ENCODE measurements around the gene SVOPL. TPM values are rescaled to one million over a fixed set of nuclear protein-coding genes. Genes with fewer than 3 reads are reported as not detected.

The SVOPL gene
- total RNA-seq, 1 donor from 2014 or later = not detected

DNA sequence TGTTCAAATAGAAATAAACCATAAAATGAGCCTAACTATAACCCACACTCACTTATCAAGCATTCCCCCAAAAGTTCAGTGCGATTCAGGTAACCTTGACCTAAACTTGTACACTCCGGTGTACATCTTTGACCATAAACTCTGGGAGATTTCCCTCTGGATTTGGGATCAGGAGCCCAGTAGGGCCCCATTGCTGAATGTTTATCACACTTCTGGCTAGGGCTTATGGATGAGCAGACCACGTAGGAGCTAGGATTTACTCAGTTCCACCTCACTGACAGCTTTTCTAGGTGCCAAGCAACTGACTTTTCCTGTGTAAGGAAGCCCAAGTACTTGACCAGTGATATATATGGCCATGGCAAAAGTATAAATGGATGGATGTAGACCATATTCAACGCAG, 113.7 kb downstream of the SVOPL start:
- H3K4me1 Mint-ChIP-seq = no peaks in the 10 kb centered on the region
- no peak overlapping the region for H3K4me3 Mint-ChIP-seq
- H3K27ac Mint-ChIP-seq = no peak overlapping the region
- peaks cover 41% of the 10 kb centered on the region for H3K36me3 Mint-ChIP-seq (ENCODE audit: low read depth)
- TF ChIP-seq, protein P1, sequence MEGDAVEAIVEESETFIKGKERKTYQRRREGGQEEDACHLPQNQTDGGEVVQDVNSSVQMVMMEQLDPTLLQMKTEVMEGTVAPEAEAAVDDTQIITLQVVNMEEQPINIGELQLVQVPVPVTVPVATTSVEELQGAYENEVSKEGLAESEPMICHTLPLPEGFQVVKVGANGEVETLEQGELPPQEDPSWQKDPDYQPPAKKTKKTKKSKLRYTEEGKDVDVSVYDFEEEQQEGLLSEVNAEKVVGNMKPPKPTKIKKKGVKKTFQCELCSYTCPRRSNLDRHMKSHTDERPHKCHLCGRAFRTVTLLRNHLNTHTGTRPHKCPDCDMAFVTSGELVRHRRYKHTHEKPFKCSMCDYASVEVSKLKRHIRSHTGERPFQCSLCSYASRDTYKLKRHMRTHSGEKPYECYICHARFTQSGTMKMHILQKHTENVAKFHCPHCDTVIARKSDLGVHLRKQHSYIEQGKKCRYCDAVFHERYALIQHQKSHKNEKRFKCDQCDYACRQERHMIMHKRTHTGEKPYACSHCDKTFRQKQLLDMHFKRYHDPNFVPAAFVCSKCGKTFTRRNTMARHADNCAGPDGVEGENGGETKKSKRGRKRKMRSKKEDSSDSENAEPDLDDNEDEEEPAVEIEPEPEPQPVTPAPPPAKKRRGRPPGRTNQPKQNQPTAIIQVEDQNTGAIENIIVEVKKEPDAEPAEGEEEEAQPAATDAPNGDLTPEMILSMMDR (IDR thresholded peaks at IDR 0.05) = no peak
- ATAC-seq (ENCODE audit: low read depth) = no peak
- ChIA-PET POLR2A (no interaction called here), CTCF (no interaction called here)
- intact Hi-C loops (cut with micrococcal nuclease) = no loop called here
- no peaks in the 10 kb centered on the region for H3K9me3 Mint-ChIP-seq
- no peak for DNase-seq
- H3K27me3 Mint-ChIP-seq = no peaks in the 10 kb centered on the region

DNA sequence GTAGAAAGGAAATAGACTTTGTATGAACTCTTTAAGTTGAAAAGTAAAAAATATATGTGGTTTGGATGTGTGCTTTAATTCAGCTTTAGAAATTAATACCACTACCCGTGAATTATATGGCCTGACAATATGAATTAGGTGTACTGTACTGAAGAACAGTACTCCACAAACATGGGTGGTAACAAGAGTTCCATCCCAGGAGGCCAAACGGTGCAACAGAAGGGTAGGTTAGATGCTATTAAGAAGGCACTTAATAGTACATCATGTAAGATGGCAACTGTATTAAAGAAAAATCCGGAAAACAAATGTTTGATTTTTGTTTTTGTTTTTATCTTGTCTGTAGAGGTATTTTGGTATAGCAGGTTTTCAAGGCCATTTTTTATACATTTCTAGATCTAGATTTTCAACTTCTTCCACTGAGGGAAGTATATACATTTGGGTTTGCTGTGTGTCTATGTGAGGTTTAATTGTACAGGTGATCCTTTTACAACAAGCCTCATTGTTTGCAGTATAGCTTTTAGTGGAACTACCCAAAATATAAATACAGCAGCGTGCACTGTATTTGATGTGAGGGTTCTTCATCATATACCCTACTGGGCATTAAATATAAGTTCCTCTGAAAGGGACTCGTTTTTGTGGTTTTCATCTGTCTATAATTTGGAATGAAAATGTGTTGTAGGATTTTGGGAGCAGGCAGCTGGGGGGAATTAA, 115.7 kb downstream of the SVOPL start:
- no peak overlapping the region for H3K27ac Mint-ChIP-seq
- no peaks in the 10 kb centered on the region for H3K9me3 Mint-ChIP-seq
- intact Hi-C loops (cut with micrococcal nuclease) = no loop called here
- DNase-seq (no peak), ATAC-seq (ENCODE audit: low read depth) (no peak)
- no peaks in the 10 kb centered on the region for H3K4me1 Mint-ChIP-seq
- H3K4me3 Mint-ChIP-seq = no peak overlapping the region
- no peaks in the 10 kb centered on the region for H3K27me3 Mint-ChIP-seq
- TF ChIP-seq, protein P1 (IDR thresholded peaks at IDR 0.05) = no peak
- CTCF ChIA-PET = no interaction called here
- POLR2A ChIA-PET = no interaction called here
- peaks cover 57% of the 10 kb centered on the region for H3K36me3 Mint-ChIP-seq (ENCODE audit: low read depth)

DNA sequence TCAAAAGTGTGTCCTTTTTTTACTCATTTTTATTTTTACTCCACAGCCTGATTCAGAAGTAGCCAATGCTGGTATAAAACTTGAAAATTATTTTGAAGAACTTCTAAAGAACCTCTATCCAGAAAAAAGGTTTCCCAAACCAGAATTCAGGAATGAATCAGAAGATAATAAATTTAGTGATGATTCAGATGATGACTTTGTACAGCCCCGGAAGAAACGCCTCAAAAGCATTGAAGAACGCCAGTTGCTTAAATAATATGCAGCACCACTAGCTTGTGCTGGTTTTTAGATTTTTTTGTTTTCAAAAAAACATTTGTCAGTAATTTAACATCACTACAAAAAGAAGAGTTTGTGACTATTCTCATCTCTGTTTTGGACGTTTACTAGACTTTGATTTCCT, 116.5 kb downstream of the SVOPL start:
- peaks cover 65% of the 10 kb centered on the region for H3K36me3 Mint-ChIP-seq (ENCODE audit: low read depth)
- no peaks in the 10 kb centered on the region for H3K4me1 Mint-ChIP-seq
- H3K27ac Mint-ChIP-seq = no peak overlapping the region
- TF ChIP-seq, protein P1 (IDR thresholded peaks at IDR 0.05) = no peak
- POLR2A ChIA-PET = no interaction called here
- intact Hi-C loops (cut with micrococcal nuclease) = no loop called here
- DNase-seq (no peak), ATAC-seq (ENCODE audit: low read depth) (no peak)
- no peaks in the 10 kb centered on the region for H3K9me3 Mint-ChIP-seq
- H3K4me3 Mint-ChIP-seq = no peak overlapping the region
- H3K27me3 Mint-ChIP-seq = no peaks in the 10 kb centered on the region
- CTCF ChIA-PET = no interaction called here

DNA sequence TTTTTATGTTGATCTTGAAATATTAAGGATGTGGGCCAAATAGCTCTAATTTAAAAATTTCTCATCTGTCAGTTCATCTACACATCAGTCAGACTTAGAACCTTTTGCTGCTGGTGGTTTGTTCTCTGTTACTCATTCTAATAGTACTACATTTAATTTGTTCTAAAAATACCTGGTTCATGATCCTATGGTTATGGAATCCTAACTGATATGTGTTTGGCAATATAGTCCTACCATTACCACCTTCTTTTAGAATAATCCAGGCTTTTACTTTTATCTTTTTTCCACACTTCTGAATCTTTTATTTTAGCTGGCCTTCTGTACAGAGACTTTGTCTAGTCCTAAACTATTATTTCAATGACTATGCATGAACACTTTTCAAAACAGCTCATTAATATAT, 116.9 kb downstream of the SVOPL start:
- CTCF ChIA-PET = no interaction called here

DNA sequence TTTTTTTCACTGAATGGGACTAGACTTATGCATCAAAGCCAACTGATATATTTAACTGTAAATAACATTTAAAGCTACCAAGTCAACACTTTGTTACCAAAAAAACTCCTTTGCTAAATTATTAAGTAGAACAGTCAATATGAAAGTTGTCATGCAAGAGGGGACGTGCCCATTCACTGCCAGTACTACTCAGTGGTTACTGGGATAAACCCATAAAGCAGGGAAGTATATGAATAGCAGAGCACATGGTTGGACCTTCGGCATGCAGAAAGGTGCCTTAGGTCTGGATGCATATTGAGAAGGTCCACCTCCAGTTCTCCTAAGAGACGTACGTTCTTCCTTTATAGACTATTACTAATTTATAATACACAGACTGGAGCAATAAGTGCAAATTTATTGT, 120.1 kb downstream of the SVOPL start:
- no peak overlapping the region for H3K4me3 Mint-ChIP-seq
- TF ChIP-seq, protein P1 (IDR thresholded peaks at IDR 0.05) = no peak
- peaks cover 86% of the 10 kb centered on the region for H3K36me3 Mint-ChIP-seq (ENCODE audit: low read depth)
- ChIA-PET CTCF (no interaction called here), POLR2A (no interaction called here)
- no peaks in the 10 kb centered on the region for H3K9me3 Mint-ChIP-seq
- DNase-seq (no peak), ATAC-seq (ENCODE audit: low read depth) (no peak)
- intact Hi-C loops (cut with micrococcal nuclease) = no loop called here
- H3K4me1 Mint-ChIP-seq = no peaks in the 10 kb centered on the region
- no peak overlapping the region for H3K27ac Mint-ChIP-seq
- no peaks in the 10 kb centered on the region for H3K27me3 Mint-ChIP-seq

More for the DNA sequence above, 116.9 kb downstream of the SVOPL start:
- no peak for DNase-seq
- peaks cover 69% of the 10 kb centered on the region for H3K36me3 Mint-ChIP-seq (ENCODE audit: low read depth)
- H3K4me1 Mint-ChIP-seq = no peaks in the 10 kb centered on the region
- H3K27ac Mint-ChIP-seq = no peak overlapping the region
- POLR2A ChIA-PET = no interaction called here
- TF ChIP-seq, protein P1 (IDR thresholded peaks at IDR 0.05) = no peak
- H3K27me3 Mint-ChIP-seq = no peaks in the 10 kb centered on the region
- intact Hi-C loops (cut with micrococcal nuclease) = no loop called here
- ATAC-seq (ENCODE audit: low read depth) = no peak
- H3K9me3 Mint-ChIP-seq = no peaks in the 10 kb centered on the region
- H3K4me3 Mint-ChIP-seq = no peak overlapping the region
